ENCODE measurements around the gene ROR2. TPM values are rescaled to one million over a fixed set of nuclear protein-coding genes. Genes with fewer than 3 reads are reported as not detected.
A peak's percentile ranks its signal among the peaks of the same experiment; 100 is the strongest.

Gene ROR2
- total RNA-seq, 4 donors from 2014 or later, result 35.6 to 67.6 (median 50.6) TPM

- no peak overlapping the region for H3K4me3 ChIP-seq
- no peak for DNase-seq
- no peak overlapping the region for H3K27ac ChIP-seq
- no peak for TF ChIP-seq CTCF (IDR thresholded peaks at IDR 0.05)
- no peak for TF ChIP-seq POLR2A (IDR thresholded peaks at IDR 0.05)
- no peaks in the 10 kb centered on the region for H3K9me3 ChIP-seq
- H3K4me1 ChIP-seq, result no peaks in the 10 kb centered on the region
- no peaks in the 10 kb centered on the region for H3K27me3 ChIP-seq
- intact Hi-C loops (cut with DNase I; ENCODE audit: low total_unique reads), result no loop called here
- no peaks in the 10 kb centered on the region for H3K36me3 ChIP-seq
These were observed 346.1 kb downstream of the ROR2 start for GRCh38 chr9:91603932-91604331.

GRCh38 chr9:91599564-91599963 is 350.5 kb downstream of the ROR2 start:
- no peak overlapping the region for H3K4me3 ChIP-seq
- no peaks in the 10 kb centered on the region for H3K36me3 ChIP-seq
- intact Hi-C loops (cut with DNase I; ENCODE audit: low total_unique reads), result no loop called here
- no peaks in the 10 kb centered on the region for H3K9me3 ChIP-seq
- no peak overlapping the region for H3K27ac ChIP-seq
- TF ChIP-seq POLR2A (IDR thresholded peaks at IDR 0.05), result no peak
- TF ChIP-seq CTCF (IDR thresholded peaks at IDR 0.05), result no peak
- H3K4me1 ChIP-seq, result no peaks in the 10 kb centered on the region
- H3K27me3 ChIP-seq, result no peaks in the 10 kb centered on the region
- no peak for DNase-seq

GRCh38 chr9:91591627-91592026 is 358.4 kb downstream of the ROR2 start:
- H3K9me3 ChIP-seq, result no peaks in the 10 kb centered on the region
- H3K36me3 ChIP-seq, result no peaks in the 10 kb centered on the region
- no peak overlapping the region for H3K27ac ChIP-seq
- no peak overlapping the region for H3K4me3 ChIP-seq
- no peak for DNase-seq
- H3K4me1 ChIP-seq, result no peaks in the 10 kb centered on the region
- TF ChIP-seq CTCF (IDR thresholded peaks at IDR 0.05), result no peak
- no peaks in the 10 kb centered on the region for H3K27me3 ChIP-seq
- intact Hi-C loops (cut with DNase I; ENCODE audit: low total_unique reads), result no loop called here

- H3K4me1 ChIP-seq, result no peaks in the 10 kb centered on the region
- no peak for TF ChIP-seq POLR2A (IDR thresholded peaks at IDR 0.05)
- no peak for TF ChIP-seq CTCF (IDR thresholded peaks at IDR 0.05)
- intact Hi-C loops (cut with DNase I; ENCODE audit: low total_unique reads), result no loop called here
- H3K27ac ChIP-seq, result peak overlapping the region in 1 of 2 donors; percentile 23
- no peaks in the 10 kb centered on the region for H3K9me3 ChIP-seq
- no peaks in the 10 kb centered on the region for H3K27me3 ChIP-seq
- peak; percentile 73 to 83 for DNase-seq
- no peaks in the 10 kb centered on the region for H3K36me3 ChIP-seq
- no peak overlapping the region for H3K4me3 ChIP-seq
These were observed 360.9 kb downstream of the ROR2 start for GRCh38 chr9:91589101-91589553.

- intact Hi-C loops (cut with DNase I; ENCODE audit: low total_unique reads), result no loop called here
- TF ChIP-seq CTCF (IDR thresholded peaks at IDR 0.05) (no peak), POLR2A (IDR thresholded peaks at IDR 0.05) (no peak)
- Histone ChIP-seq H3K36me3 (no peaks in the 10 kb centered on the region), H3K27ac (no peak overlapping the region), H3K9me3 (no peaks in the 10 kb centered on the region), H3K4me1 (no peaks in the 10 kb centered on the region), H3K27me3 (no peaks in the 10 kb centered on the region), H3K4me3 (no peak overlapping the region)
- no peak for DNase-seq
These were observed 363.7 kb downstream of the ROR2 start for GRCh38 chr9:91586282-91586681.

Measured in uterus (tissue), 4 donors.